Measurements from ENCODE around the gene SLC8B1.

The SLC8B1 gene

GRCh38 chr12:113292091-113292490 is 42.8 kb downstream of the SLC8B1 start:
- no peak for DNase-seq

GRCh38 chr12:113291586-113291985 is 43.3 kb downstream of the SLC8B1 start:
- no peak for DNase-seq

GRCh38 chr12:113290506-113290905 is 44.4 kb downstream of the SLC8B1 start:
- no peak for DNase-seq

- no peak for DNase-seq
Measured at GRCh38 chr12:113289361-113289760, 45.5 kb downstream of the SLC8B1 start.

- DNase-seq, result no peak
Measured at GRCh38 chr12:113287899-113288282, 47.0 kb downstream of the SLC8B1 start.

GRCh38 chr12:113287146-113287898 is 47.6 kb downstream of the SLC8B1 start:
- no peak for DNase-seq

- no peak for DNase-seq
Measured at GRCh38 chr12:113286712-113287111, 48.2 kb downstream of the SLC8B1 start.

GRCh38 chr12:113285679-113286610 is 49.0 kb downstream of the SLC8B1 start:
- DNase-seq, result no peak

GRCh38 chr12:113284751-113285150 is 50.2 kb downstream of the SLC8B1 start:
- no peak for DNase-seq

- DNase-seq, result no peak
Measured at GRCh38 chr12:113278633-113279032, 56.3 kb downstream of the SLC8B1 start.

GRCh38 chr12:113278141-113278540 is 56.8 kb downstream of the SLC8B1 start:
- no peak for DNase-seq

GRCh38 chr12:113277511-113277910 is 57.4 kb downstream of the SLC8B1 start:
- no peak for DNase-seq

- DNase-seq, result no peak
Measured at GRCh38 chr12:113276946-113277500, 57.9 kb downstream of the SLC8B1 start.

- DNase-seq, result no peak
Measured at GRCh38 chr12:113276306-113276705, 58.6 kb downstream of the SLC8B1 start.

- DNase-seq, result no peak
Measured at GRCh38 chr12:113274848-113275247, 60.1 kb downstream of the SLC8B1 start.

- no peak for DNase-seq
Measured at GRCh38 chr12:113273053-113273725, 61.7 kb downstream of the SLC8B1 start.

- DNase-seq, result no peak
Measured at GRCh38 chr12:113271853-113272561, 62.9 kb downstream of the SLC8B1 start.

- DNase-seq, result peak; percentile 50
Measured at GRCh38 chr12:113271466-113271852, 63.5 kb downstream of the SLC8B1 start.

- no peak for DNase-seq
Measured at GRCh38 chr12:113270709-113271009, 64.2 kb downstream of the SLC8B1 start.

GRCh38 chr12:113269257-113269943 is 65.5 kb downstream of the SLC8B1 start:
- DNase-seq, result no peak

- no peak for DNase-seq
Measured at GRCh38 chr12:113268621-113269020, 66.3 kb downstream of the SLC8B1 start.

- no peak for DNase-seq
Measured at GRCh38 chr12:113268136-113268535, 66.8 kb downstream of the SLC8B1 start.

Measured in DMS79 treated with DMSO at 0.1 percent for 48 hours (cell line).